AG04450 (cell line): ENCODE results near the gene UPF2. TPM values are rescaled to one million over a fixed set of nuclear protein-coding genes. Genes with fewer than 3 reads are reported as not detected.

Experiments used
- CTCF ChIA-PET: fragments of 300-600, 350-600 bp; formaldehyde crosslinking; extraction: SDS; loops from one replicate; lab custom pipeline; 2022; ENCODE audit warnings: antibody characterized with exemption, inconsistent platforms; lab: Charles Lee
- POLR2A ChIA-PET: fragments of 350-600 bp; formaldehyde crosslinking; extraction: SDS; loops from one replicate; lab custom pipeline; 2021; ENCODE audit warnings: antibody characterized with exemption, inconsistent platforms; lab: Yijun Ruan, JAX
- DNase-seq: peaks from one replicate; pipeline ENCODE4 v3.0.0-alpha.2; 2011; ENCODE audit warnings: low read depth, low spot score
- H3K27ac ChIP-seq: one replicate; pipeline ENCODE4 v1.5.1; 2012; ENCODE audit warnings: low read depth, low read length, control low read depth
- H3K27me3 ChIP-seq: one replicate; pipeline ENCODE4 v1.6.0; 2012; ENCODE audit warnings: low read length; ENCODE audit not compliant: control insufficient read depth, insufficient read depth
- H3K4me3 ChIP-seq: 2 replicates; pipeline ENCODE4 v1.5.1; 2011; ENCODE audit warnings: mild to moderate bottlenecking, low read depth, low read length, control low read depth
- H3K9me3 ChIP-seq: 2 replicates; pipeline ENCODE4 v1.5.1; 2012; ENCODE audit warnings: low read length; ENCODE audit not compliant: control insufficient read depth, insufficient read depth
- polyA plus RNA-seq: library from polyadenylated mRNA; depleted of rRNA; stranded (reverse); fragments of >200 nt; gene quantifications from 2 replicates; pipeline ENCODE4 v1.2.3, GENCODE V29; 2011
- TF ChIP-seq, protein P1 (sequence below): IDR thresholded peaks from 2 replicates; pipeline ENCODE4 v1.5.1; 2011; ENCODE audit warnings: low read depth, low read length, control low read depth, inconsistent platforms

The UPF2 gene
- polyA plus RNA-seq, 1 experiment = 18.4 TPM

DNA sequence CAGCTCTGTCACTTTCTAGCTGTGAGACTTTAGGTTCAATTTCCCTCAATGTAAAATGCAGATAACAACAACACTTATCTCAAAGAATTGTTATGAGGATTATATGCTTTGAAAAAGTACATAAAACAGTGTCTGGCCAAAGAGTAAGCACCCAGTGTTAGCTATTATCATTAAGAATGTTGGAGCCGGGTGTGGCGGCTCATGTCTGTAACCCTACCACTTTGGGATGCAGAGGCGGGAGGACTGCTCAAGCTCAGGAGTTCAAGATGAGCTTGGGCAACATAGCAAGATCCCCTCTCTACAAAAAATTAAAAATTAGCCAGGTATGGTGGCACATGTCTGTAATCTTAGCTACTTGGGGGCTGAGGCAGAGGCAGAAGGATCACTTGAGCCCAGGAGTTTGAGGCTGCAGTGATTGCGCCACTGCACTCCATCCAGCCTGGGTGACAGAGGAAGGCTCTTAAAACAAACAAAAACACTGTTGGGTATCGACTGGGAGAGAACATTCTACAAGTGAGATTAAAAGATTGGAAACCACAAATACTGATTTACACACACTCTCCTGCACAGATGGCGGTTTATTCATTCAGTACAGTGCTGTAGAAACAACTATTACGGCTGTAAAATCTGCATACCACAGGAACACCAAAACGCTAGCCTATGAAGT is 112.2 kb downstream of the UPF2 start:
- Histone ChIP-seq H3K27me3 (no peaks in the 10 kb centered on the region), H3K9me3 (no peaks in the 10 kb centered on the region), H3K27ac (no peak overlapping the region), H3K4me3 (no peak overlapping the region)
- no peak for DNase-seq
- POLR2A ChIA-PET = no interaction called here
- CTCF ChIA-PET = interaction anchor here (1.2 to 1.8 kb wide), 3 partner anchors 56 to 147 kb away, joined by 3 to 8 read pairs (median 4); no protein-coding TSS in a partner anchor
- TF ChIP-seq, protein P1, sequence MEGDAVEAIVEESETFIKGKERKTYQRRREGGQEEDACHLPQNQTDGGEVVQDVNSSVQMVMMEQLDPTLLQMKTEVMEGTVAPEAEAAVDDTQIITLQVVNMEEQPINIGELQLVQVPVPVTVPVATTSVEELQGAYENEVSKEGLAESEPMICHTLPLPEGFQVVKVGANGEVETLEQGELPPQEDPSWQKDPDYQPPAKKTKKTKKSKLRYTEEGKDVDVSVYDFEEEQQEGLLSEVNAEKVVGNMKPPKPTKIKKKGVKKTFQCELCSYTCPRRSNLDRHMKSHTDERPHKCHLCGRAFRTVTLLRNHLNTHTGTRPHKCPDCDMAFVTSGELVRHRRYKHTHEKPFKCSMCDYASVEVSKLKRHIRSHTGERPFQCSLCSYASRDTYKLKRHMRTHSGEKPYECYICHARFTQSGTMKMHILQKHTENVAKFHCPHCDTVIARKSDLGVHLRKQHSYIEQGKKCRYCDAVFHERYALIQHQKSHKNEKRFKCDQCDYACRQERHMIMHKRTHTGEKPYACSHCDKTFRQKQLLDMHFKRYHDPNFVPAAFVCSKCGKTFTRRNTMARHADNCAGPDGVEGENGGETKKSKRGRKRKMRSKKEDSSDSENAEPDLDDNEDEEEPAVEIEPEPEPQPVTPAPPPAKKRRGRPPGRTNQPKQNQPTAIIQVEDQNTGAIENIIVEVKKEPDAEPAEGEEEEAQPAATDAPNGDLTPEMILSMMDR = no peak

- H3K27ac ChIP-seq = no peak overlapping the region
- ChIA-PET CTCF (no interaction called here), POLR2A (no interaction called here)
- TF ChIP-seq, protein P1 = no peak
- H3K4me3 ChIP-seq = no peak overlapping the region
- H3K27me3 ChIP-seq = no peaks in the 10 kb centered on the region
- no peak for DNase-seq
- H3K9me3 ChIP-seq = no peaks in the 10 kb centered on the region
Measured at GRCh38 chr10:11927746-11928145, 114.9 kb downstream of the UPF2 start.

DNA sequence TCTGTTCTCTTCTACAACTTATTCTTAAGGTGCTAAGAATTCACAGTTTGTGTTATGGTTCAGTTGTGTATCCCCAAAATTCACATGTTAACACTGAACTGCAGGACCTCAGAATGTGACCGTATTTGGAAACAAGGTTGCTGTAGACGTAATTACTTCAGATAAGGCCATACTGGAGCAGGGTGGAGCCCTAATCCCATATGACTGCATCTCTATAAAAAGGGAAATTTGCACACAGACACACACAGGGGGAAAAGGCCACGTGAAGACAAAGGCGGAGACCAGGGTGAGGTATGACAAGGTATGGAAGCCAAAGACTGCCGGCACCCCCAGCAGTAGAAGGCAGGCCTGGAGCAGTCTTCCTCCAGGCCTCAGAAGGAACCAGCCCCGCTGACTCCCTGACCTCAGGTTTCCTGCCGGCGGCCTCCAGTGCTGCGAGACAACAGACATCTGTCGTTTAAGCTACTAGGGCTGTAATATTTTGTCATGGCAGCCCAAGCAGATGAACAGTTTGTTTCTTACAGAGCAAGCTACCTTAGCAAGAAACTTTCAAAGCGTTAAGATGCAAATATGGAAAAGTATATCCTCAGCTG is 120.7 kb downstream of the UPF2 start:
- no peak for DNase-seq
- CTCF ChIA-PET = no interaction called here
- TF ChIP-seq, protein P1 = no peak

GRCh38 chr10:11919271-11919670 is 123.3 kb downstream of the UPF2 start:
- peaks cover 2% of the 10 kb centered on the region for H3K27me3 ChIP-seq
- H3K4me3 ChIP-seq = no peak overlapping the region
- no peak overlapping the region for H3K27ac ChIP-seq
- TF ChIP-seq, protein P1 = no peak
- DNase-seq = no peak
- ChIA-PET POLR2A (no interaction called here), CTCF (no interaction called here)
- H3K9me3 ChIP-seq = no peaks in the 10 kb centered on the region

More for the DNA sequence above, 120.7 kb downstream of the UPF2 start:
- Histone ChIP-seq H3K9me3 (no peaks in the 10 kb centered on the region), H3K27me3 (no peaks in the 10 kb centered on the region), H3K27ac (no peak overlapping the region), H3K4me3 (no peak overlapping the region)
- POLR2A ChIA-PET = no interaction called here

DNA sequence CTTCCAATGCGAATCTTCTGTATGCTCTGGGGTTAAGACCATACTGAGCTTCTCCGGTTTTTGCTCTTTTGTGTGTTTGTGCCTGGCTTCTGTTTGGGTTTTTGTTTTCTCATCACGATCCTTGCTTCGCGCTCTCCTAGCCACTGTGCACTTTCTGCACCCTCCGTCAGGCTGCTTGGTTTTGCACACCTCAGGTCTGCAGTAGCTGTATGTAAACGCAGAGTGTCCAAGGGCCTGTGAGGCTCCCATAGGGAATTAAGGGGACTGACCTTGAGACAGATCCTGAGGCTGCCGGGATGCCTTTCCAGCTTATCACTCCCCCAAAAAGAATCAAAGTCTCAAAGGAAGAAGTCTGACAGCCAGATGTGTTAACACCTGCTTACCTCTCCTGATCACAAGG is 124.2 kb downstream of the UPF2 start:
- H3K9me3 ChIP-seq = no peaks in the 10 kb centered on the region
- no peak overlapping the region for H3K4me3 ChIP-seq
- no peak overlapping the region for H3K27ac ChIP-seq
- DNase-seq = no peak
- H3K27me3 ChIP-seq = peaks cover 2% of the 10 kb centered on the region
- TF ChIP-seq, protein P1 = no peak
- CTCF ChIA-PET = interaction anchor here (0.6 to 1.3 kb wide), 2 partner anchors 68 to 99 kb away, joined by 3 to 4 read pairs; no protein-coding TSS in a partner anchor
- POLR2A ChIA-PET = no interaction called here
